ENCODE data around the gene AP3B1.

AP3B1 gene

DNA sequence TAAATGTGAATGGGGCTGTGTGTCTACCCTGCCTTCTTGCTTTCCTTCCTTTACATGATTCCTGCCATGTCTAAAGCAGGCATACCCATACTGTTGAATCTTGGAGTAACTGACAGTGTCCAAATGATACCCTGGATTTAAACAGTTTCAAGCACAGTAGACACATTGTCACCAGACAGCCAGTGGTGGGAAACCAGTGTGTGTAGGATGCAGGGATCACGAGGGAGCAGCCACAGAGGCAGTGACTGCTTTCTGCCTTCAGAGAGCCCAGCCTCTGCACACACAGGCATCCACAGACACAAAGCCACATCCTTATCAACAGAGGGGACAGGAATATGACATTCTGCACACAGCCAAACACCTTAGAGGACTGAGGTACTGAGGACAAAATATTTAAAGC is 334.2 kb downstream of the AP3B1 start:
- DNase-seq = no peak

DNA sequence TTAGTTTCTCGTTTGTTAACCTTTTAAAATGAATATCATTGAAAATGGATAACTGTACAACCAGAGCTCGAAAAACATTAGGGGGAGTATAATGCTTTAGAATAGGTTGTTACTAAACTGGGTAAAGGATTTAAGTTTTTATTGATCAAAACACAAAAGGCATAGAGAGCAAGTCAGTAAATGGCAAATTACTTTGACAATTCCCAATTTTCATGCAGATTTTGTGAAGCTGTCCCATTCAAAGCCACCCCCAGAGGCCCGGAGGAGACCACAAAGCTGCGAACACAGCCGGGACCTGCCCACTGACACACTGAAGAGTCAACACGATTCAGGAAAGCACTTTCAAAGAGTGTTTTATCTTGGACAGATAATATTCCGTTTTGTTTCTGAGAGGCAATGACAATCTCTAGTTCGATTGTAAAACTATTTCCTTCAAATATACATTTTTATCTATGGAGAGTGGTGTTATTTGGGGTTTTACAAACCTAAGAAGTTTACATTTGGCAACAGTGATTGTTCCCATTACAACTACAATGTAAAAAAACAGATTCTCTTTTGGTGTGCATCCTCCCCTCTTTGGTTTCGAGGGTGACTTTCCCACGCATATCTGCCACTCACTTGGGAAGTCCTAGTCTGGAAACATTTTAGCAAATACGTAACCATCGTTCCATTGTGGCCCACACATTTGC is 335.7 kb downstream of the AP3B1 start:
- no peak for DNase-seq

DNA sequence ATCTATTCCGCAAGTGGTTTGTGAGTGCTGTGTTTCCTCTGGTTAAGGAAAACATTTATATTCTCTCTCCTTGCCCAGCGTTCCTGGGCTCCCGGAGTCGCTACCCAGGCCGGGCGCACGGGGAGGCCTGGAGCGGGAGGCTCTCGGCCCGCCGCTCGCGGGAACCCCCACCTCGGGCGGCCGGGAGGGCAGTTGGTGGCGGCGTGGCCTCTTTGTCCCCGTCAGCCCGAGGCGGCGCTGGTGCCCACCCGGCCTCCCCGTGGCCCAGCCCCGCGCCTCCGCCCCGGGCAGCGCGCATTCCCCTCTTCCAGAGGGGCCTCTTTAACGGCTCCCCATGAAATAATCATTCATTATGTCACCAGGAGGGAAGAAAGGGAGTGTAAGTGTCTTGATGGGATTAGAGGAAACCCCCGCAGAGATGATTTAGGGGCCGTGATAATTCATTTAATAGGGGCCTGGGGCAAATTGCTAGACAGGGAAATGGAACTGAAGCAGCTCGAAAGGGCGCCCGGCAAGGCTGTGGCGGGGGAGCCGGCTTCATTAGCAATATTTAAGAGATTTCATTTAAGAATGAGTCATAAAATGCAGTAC is 336.5 kb downstream of the AP3B1 start:
- no peak for DNase-seq

DNA sequence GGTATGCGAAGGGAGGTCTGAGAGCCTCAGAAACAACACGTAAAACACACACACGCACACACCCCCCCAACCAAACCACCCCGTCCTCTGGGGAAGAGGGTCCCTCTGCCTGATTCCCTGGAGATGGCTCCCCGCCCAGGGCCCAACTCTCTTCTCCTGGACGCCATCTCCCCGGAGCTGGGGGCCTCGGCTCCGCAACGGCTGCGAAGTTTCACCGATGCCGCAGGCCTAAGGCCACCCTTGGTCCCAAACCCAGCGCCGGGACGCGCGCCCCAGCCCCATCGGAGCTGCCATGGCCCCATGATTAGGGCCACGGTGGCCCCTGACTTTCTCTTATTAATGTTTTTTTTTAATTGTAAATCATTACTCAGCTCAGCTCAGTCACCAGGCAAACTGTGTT is 337.0 kb downstream of the AP3B1 start:
- DNase-seq = no peak

DNA sequence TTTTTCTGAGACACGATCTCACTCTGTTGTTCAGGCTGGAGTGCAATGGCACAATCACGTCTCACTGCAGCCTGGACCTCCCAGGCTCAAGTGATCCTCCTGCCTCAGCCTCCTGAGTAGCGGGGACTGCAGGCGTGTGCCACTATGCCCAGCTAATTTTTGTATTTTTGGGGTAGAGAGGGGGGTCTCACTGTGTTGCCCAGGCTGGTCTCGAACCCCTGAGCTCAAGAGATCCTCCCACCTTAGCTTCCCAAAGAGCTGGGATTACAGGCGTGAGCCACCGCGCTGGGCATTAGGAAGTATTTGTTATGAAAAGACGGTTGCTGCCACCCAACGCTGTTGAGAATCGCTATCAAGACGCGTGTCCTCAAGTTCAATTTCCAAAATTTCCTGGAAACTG is 337.4 kb downstream of the AP3B1 start:
- DNase-seq = no peak

DNA sequence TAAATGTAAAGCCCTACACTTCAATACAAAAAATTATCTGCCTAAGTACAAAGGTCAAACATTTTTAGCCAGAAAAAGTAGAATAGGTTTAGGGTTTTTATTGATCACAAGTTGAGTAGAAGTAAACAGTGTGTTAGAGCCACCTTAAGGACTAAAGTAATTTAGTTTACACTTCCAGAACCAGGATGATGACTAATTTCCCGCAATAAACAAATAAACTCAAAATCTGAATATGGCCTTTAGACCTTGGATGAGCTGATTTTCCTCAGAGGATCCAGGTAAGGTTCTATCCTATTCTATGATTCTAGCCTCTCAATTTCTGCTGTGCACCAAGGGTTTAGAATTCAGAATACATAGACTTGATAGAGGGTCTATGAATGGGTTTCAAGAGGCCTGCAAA is 338.9 kb downstream of the AP3B1 start:
- no peak for DNase-seq

DNA sequence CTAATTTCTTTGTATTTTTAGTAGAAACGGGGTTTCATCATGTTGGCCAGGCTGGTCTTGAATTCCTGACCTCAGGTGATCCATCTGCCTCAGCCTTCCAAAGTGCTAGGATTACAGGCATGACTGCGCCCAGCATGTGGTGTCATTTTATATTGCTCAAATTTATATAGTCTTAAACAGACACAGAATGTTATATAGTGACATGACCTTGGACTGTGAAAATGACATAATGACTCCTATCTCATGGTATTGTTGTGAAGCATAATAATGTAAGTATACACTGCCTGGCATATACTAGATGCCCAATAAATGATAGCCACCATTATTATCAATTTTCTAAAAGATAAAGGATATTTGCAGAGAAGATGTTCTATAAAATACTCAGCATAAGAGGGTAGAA is 341.1 kb downstream of the AP3B1 start:
- DNase-seq = no peak

DNA sequence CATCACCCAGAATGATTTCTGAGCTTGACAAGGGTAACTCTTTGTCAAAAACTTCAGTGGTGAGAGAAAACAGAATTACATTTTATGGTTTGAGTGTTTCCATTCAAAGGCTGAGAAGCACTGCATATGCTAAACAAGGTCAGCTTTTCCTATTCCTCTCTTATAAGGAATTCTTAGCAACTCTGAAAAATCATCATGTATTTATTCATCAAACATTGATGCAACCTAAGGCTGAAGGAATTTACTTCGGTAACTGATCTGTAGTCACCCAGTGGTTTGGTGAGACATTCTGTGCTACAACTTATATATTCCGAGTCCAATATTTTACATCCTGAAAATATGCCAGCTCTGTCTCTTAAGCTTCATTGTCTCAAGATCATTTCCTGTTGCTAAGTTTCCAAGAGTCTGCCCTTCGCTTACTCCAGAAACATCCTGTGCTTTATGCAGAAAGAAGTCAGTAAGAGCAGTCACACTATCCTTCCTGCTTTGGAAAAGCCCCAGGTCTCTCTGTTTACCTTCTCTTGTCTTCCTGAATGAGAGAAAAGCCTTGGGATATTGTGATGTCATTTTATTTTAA is 341.8 kb downstream of the AP3B1 start:
- DNase-seq = peak; percentile 29
